IPS-11a (cell line): ENCODE data around the gene GPR3.
"Not testable (repeated sequence)": the region's sequence is repeated elsewhere in the genome, so short reads cannot be mapped to it uniquely, and the experiment has no call there.

ENCODE experiments used
- H3K4me3 ChIP-seq: one replicate; pipeline ENCODE4 v1.5.1; 2013; ENCODE audit warnings: low read depth, low read length, control low read depth

The GPR3 gene

GRCh38 chr1:27418326-27419185 lies 26.1 kb downstream of the GPR3 start:
- no peak overlapping the region for H3K4me3 ChIP-seq

- no peak overlapping the region for H3K4me3 ChIP-seq
These were observed 31.3 kb downstream of the GPR3 start for GRCh38 chr1:27423709-27424108.

- no peak overlapping the region for H3K4me3 ChIP-seq
These were observed 34.9 kb downstream of the GPR3 start for GRCh38 chr1:27427329-27427728.

- no peak overlapping the region for H3K4me3 ChIP-seq
These were observed 35.4 kb downstream of the GPR3 start for GRCh38 chr1:27427816-27428315.

GRCh38 chr1:27428316-27429028 lies 36.0 kb downstream of the GPR3 start:
- H3K4me3 ChIP-seq: no peak overlapping the region

GRCh38 chr1:27429029-27429425 lies 36.6 kb downstream of the GPR3 start:
- no peak overlapping the region for H3K4me3 ChIP-seq

- H3K4me3 ChIP-seq: no peak overlapping the region
These were observed 38.6 kb downstream of the GPR3 start for GRCh38 chr1:27430903-27431600.

- no peak overlapping the region for H3K4me3 ChIP-seq
These were observed 39.1 kb downstream of the GPR3 start for GRCh38 chr1:27431601-27431940.

GRCh38 chr1:27432725-27433124 lies 40.3 kb downstream of the GPR3 start:
- H3K4me3 ChIP-seq: not testable (repeated sequence)

GRCh38 chr1:27433706-27434105 lies 41.3 kb downstream of the GPR3 start:
- H3K4me3 ChIP-seq: no peak overlapping the region

- H3K4me3 ChIP-seq: no peak overlapping the region
These were observed 43.3 kb downstream of the GPR3 start for GRCh38 chr1:27435566-27436203.

- no peak overlapping the region for H3K4me3 ChIP-seq
These were observed 44.1 kb downstream of the GPR3 start for GRCh38 chr1:27436204-27437159.

GRCh38 chr1:27438621-27439061 lies 46.2 kb downstream of the GPR3 start:
- no peak overlapping the region for H3K4me3 ChIP-seq

GRCh38 chr1:27439150-27439549 lies 46.7 kb downstream of the GPR3 start:
- no peak overlapping the region for H3K4me3 ChIP-seq

- H3K4me3 ChIP-seq: no peak overlapping the region
These were observed 52.2 kb downstream of the GPR3 start for GRCh38 chr1:27444632-27445031.
